Measurements from ENCODE around the gene ITGB1. TPM values are rescaled to one million over a fixed set of nuclear protein-coding genes. Genes with fewer than 3 reads are reported as not detected.
"Not testable (repeated sequence)": the region's sequence is repeated elsewhere in the genome, so short reads cannot be mapped to it uniquely, and the experiment has no call there.

ITGB1 gene
- total RNA-seq, 4 donors from 2014 or later = 167 to 261 (median 218) TPM

GRCh38 chr10:32995751-32996150 is 37.7 kb upstream of the ITGB1 start:
- 73% methylated on average over 3 of the region's 3 CpGs for WGBS
- H3K4me3 ChIP-seq = no peak overlapping the region
- no peak overlapping the region for H3K27ac ChIP-seq
- H3K27me3 ChIP-seq = no peaks in the 10 kb centered on the region
- H3K36me3 ChIP-seq = no peaks in the 10 kb centered on the region
- H3K9me3 ChIP-seq = no peaks in the 10 kb centered on the region
- no peak for DNase-seq (ENCODE audit: low spot score in 2 of 2)
- no peaks in the 10 kb centered on the region for H3K4me1 ChIP-seq
- TF ChIP-seq POLR2A (IDR thresholded peaks at IDR 0.05) (no peak), EP300 (IDR thresholded peaks at IDR 0.05) (no peak), POLR2AphosphoS5 (IDR thresholded peaks at IDR 0.05) (no peak), CTCF (IDR thresholded peaks at IDR 0.05) (no peak)

- no peak for DNase-seq (ENCODE audit: low spot score in 2 of 2)
- Histone ChIP-seq H3K27me3 (no peaks in the 10 kb centered on the region), H3K4me3 (no peak overlapping the region), H3K4me1 (no peaks in the 10 kb centered on the region), H3K36me3 (no peaks in the 10 kb centered on the region), H3K9me3 (no peaks in the 10 kb centered on the region), H3K27ac (no peak overlapping the region)
- WGBS = 90% methylated on average over 9 of the region's 9 CpGs
- TF ChIP-seq POLR2AphosphoS5 (IDR thresholded peaks at IDR 0.05) (no peak), EP300 (IDR thresholded peaks at IDR 0.05) (no peak), CTCF (IDR thresholded peaks at IDR 0.05) (no peak), POLR2A (IDR thresholded peaks at IDR 0.05) (no peak)
Measured at GRCh38 chr10:32995066-32995622, 37.1 kb upstream of the ITGB1 start.

GRCh38 chr10:32994632-32995031 is 36.6 kb upstream of the ITGB1 start:
- not testable (repeated sequence) for DNase-seq (ENCODE audit: low spot score in 2 of 2); H3K27me3 ChIP-seq; H3K27ac ChIP-seq; H3K36me3 ChIP-seq; H3K4me1 ChIP-seq; H3K9me3 ChIP-seq; H3K4me3 ChIP-seq
- 95% methylated on average over 2 of the region's 2 CpGs for WGBS

- not testable (repeated sequence) for H3K27me3 ChIP-seq; H3K4me1 ChIP-seq; H3K9me3 ChIP-seq; H3K36me3 ChIP-seq; H3K27ac ChIP-seq; DNase-seq (ENCODE audit: low spot score in 2 of 2); H3K4me3 ChIP-seq
- WGBS = 89% methylated on average over 4 of the region's 4 CpGs
Measured at GRCh38 chr10:32992310-32992709, 34.3 kb upstream of the ITGB1 start.

- H3K27ac ChIP-seq = no peak overlapping the region
- H3K9me3 ChIP-seq = no peaks in the 10 kb centered on the region
- H3K4me3 ChIP-seq = no peak overlapping the region
- no peaks in the 10 kb centered on the region for H3K4me1 ChIP-seq
- no peaks in the 10 kb centered on the region for H3K36me3 ChIP-seq
- H3K27me3 ChIP-seq = no peaks in the 10 kb centered on the region
- DNase-seq (ENCODE audit: low spot score in 2 of 2) = no peak
- TF ChIP-seq POLR2AphosphoS5 (IDR thresholded peaks at IDR 0.05) (no peak), EP300 (IDR thresholded peaks at IDR 0.05) (no peak), CTCF (IDR thresholded peaks at IDR 0.05) (no peak), POLR2A (IDR thresholded peaks at IDR 0.05) (no peak)
Measured at GRCh38 chr10:32990811-32991210, 32.8 kb upstream of the ITGB1 start.

GRCh38 chr10:32988604-32989003 is 30.6 kb upstream of the ITGB1 start:
- H3K36me3 ChIP-seq = no peaks in the 10 kb centered on the region
- no peak for DNase-seq (ENCODE audit: low spot score in 2 of 2)
- no peak for TF ChIP-seq EP300 (IDR thresholded peaks at IDR 0.05)
- no peak for TF ChIP-seq POLR2AphosphoS5 (IDR thresholded peaks at IDR 0.05)
- TF ChIP-seq POLR2A (IDR thresholded peaks at IDR 0.05) = no peak
- TF ChIP-seq CTCF (IDR thresholded peaks at IDR 0.05) = no peak
- H3K27me3 ChIP-seq = no peaks in the 10 kb centered on the region
- no peaks in the 10 kb centered on the region for H3K9me3 ChIP-seq
- no peak overlapping the region for H3K4me3 ChIP-seq
- WGBS = 55% methylated on average over 3 of the region's 3 CpGs
- peaks cover 3% of the 10 kb centered on the region for H3K4me1 ChIP-seq
- no peak overlapping the region for H3K27ac ChIP-seq

Data from suprapubic skin (tissue), 4 donors.